HFFc6 (cell line): Measurements from ENCODE around the gene FOLR2. TPM values are rescaled to one million over a fixed set of nuclear protein-coding genes. Genes with fewer than 3 reads are reported as not detected.
"Not testable (repeated sequence)": the region's sequence is repeated elsewhere in the genome, so short reads cannot be mapped to it uniquely, and the experiment has no call there.

ENCODE experiments used
- DNase-seq: peaks from one replicate; pipeline ENCODE4 v3.0.0-alpha.2; 2018
- H3K27ac Mint-ChIP-seq: 2 replicates; pipeline ENCODE4 v1.8.0; 2020; ENCODE audit warnings: mild to moderate bottlenecking, mixed read lengths
- H3K27me3 Mint-ChIP-seq: 2 replicates; pipeline ENCODE4 v1.8.0; 2021; ENCODE audit warnings: mild to moderate bottlenecking, moderate library complexity, mixed read lengths; ENCODE audit not compliant: insufficient read depth
- H3K36me3 Mint-ChIP-seq: 2 replicates; pipeline ENCODE4 v1.8.0; 2021; ENCODE audit warnings: low read depth, mixed read lengths
- H3K4me1 Mint-ChIP-seq: 2 replicates; pipeline ENCODE4 v1.8.0; 2020; ENCODE audit warnings: low read depth, mixed read lengths
- H3K4me3 Mint-ChIP-seq: 2 replicates; pipeline ENCODE4 v1.8.0; 2020; ENCODE audit warnings: mild to moderate bottlenecking, moderate library complexity, mixed read lengths
- H3K9me3 Mint-ChIP-seq: 2 replicates; pipeline ENCODE4 v1.8.0; 2020; ENCODE audit warnings: mild to moderate bottlenecking, mixed read lengths
- long read RNA-seq: library from polyadenylated mRNA; unstranded; transcript quantifications from one replicate; pipeline ENCODE4 v2.0.0, GENCODE V29; 2019
- total RNA-seq, 6 experiments: library from RNA; stranded (reverse); fragmentation: NEBNext Ultra II Directional; extraction: Animal tissue kit (Norgen Biotek cat#: 25700); gene quantifications; 2 replicates in 1 of 6; 3 replicates in 5 of 6; pipeline ENCODE4 v1.2.3, GENCODE V29; 2021
- TF ChIP-seq, protein P1 (sequence below): fragments of 200-600 bp; sonication (generic); IDR thresholded peaks from 2 replicates; pipeline ENCODE4 v1.5.0; 2021; ENCODE audit warnings: antibody characterized with exemption, mild to moderate bottlenecking

The FOLR2 gene
- not detected for total RNA-seq
- long read RNA-seq, result 0 reads

DNA sequence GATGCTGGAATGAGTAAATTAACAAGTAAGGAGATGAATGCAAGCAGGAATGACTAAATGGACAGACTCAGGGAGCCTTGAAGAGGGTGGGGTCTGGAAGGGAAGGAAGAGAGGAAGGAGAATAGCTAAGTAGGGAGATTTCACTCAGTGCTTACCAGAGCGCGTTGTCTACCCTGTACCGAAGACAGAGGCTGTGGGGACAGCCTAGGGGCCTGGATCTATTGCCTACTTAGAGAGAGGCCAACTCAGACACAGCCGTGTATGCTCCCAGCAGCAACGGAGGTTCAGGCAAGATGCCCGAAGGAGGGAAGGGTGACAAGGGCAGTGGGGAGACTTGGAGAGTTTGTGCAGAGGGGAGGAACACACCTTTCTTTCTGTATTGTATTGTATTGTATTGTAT lies at the start of gene FOLR2:
Gene FOLR2 (plus strand): TSS at position 157 of the 400 bp plus-strand sequence. CDS start 1,791 bp downstream, outside the sequence.
- Mint-ChIP-seq H3K27me3 (peaks cover 17% of the 10 kb centered on the region), H3K36me3 (no peaks in the 10 kb centered on the region), H3K27ac (no peak within 1 kb of the TSS), H3K4me3 (no peak within 1 kb of the TSS), H3K9me3 (no peaks in the 10 kb centered on the region), H3K4me1 (no peaks in the 10 kb centered on the region; the same call in 1 of the 2 replicates)
- TF ChIP-seq, protein P1, sequence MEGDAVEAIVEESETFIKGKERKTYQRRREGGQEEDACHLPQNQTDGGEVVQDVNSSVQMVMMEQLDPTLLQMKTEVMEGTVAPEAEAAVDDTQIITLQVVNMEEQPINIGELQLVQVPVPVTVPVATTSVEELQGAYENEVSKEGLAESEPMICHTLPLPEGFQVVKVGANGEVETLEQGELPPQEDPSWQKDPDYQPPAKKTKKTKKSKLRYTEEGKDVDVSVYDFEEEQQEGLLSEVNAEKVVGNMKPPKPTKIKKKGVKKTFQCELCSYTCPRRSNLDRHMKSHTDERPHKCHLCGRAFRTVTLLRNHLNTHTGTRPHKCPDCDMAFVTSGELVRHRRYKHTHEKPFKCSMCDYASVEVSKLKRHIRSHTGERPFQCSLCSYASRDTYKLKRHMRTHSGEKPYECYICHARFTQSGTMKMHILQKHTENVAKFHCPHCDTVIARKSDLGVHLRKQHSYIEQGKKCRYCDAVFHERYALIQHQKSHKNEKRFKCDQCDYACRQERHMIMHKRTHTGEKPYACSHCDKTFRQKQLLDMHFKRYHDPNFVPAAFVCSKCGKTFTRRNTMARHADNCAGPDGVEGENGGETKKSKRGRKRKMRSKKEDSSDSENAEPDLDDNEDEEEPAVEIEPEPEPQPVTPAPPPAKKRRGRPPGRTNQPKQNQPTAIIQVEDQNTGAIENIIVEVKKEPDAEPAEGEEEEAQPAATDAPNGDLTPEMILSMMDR, result no peak
- DNase-seq, result no peak

DNA sequence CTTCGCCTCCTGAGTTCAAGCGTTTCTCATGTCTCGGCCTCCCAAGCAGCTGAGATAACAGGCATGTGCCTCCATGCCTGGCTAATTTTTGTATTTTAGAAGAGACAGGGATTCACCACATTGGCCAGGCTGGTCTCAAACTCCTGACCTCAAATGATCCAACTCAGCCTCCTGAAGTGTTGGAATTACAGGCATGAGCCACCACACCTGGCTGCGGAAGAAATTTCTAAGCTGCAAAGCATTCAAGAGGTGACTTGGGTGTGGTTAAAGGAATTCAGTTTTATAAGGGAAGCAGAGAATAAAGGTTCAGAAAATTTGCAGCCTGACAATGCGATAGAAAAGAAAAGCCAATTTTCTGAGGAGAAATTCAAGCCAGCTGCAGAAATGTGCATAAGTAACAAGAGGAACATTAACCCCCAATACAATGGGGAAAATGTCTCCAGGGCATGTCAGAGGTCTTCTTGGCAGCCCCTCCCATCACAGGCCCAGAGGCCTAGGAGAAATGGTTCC lies 47.5 kb upstream of the FOLR2 start:
- not testable (repeated sequence) for H3K9me3 Mint-ChIP-seq, H3K27ac Mint-ChIP-seq

DNA sequence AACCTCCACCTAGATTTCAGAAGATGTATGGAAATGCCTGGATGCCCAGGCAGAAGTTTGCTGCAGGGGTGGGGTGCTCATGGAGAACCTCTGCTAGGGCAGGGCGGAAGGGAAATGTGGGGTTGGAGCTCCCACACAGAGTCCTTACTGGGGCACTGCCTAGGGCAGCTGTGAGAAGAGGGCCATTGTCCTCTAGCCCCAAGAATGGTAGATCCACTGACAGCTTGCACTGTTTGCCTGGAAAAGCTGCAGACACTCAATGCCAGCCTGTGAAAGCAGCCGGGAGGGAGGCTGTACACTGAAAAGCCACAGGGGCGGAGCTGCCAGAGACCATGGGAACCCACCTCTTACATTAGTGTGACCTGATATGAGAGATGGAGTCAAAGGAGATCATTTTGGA lies 46.8 kb upstream of the FOLR2 start:
- not testable (repeated sequence) for H3K27me3 Mint-ChIP-seq

More for the DNA sequence above, 47.5 kb upstream of the FOLR2 start:
- not testable (repeated sequence) for DNase-seq, H3K36me3 Mint-ChIP-seq, H3K4me3 Mint-ChIP-seq, H3K27me3 Mint-ChIP-seq
- H3K4me1 Mint-ChIP-seq, result peaks cover 13% of the 10 kb centered on the region

DNA sequence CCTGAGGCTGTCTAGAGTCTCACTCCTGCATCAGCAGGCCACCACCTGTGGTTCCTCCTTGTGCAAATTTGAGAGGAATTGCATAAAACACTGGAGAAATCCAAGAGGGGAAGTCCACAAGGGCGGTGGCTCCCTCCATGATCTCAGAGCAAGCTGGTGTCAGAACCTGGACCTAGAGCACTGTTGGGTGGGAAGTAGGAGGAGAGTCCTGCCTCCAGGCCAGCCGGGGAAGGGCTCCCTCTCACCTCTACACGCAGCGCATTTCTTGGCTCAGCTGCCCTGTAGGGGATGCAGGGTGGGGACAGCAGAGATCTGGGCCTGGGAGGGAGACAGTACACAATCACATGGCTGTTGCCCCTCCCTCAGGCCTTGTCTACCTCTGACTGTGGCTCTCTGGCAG lies 44.6 kb upstream of the FOLR2 start:
- H3K9me3 Mint-ChIP-seq, result not testable (repeated sequence)

More for the DNA sequence above, 46.8 kb upstream of the FOLR2 start:
- peaks cover 13% of the 10 kb centered on the region for H3K4me1 Mint-ChIP-seq
- H3K27ac Mint-ChIP-seq, H3K4me3 Mint-ChIP-seq, DNase-seq, H3K36me3 Mint-ChIP-seq, H3K9me3 Mint-ChIP-seq: not testable (repeated sequence)

DNA sequence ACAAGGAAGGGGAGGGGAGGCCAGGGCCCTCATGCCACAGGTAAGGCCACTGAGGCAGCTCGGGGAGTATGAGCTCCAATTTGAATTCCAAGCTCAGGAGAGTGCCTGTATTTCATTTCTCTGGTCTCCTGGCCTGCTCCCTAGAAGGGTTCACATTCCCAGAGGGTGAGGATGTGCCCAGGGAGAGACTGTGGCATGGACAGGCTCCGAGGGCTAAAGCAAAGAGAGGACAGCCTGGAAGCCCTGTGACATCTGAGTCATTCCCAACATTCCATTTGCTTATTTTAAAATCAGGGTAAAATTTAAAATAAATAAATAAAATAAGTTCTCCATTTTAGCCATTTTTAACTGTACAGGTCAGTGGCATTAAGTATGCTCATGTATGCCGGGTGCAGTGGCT lies 43.3 kb upstream of the FOLR2 start:
- TF ChIP-seq, protein P1, result no peak
- DNase-seq, result peak; percentile 15
- H3K36me3 Mint-ChIP-seq, result no peaks in the 10 kb centered on the region
- peaks cover 13% of the 10 kb centered on the region for H3K4me1 Mint-ChIP-seq
- no peaks in the 10 kb centered on the region; the same call in 1 of the 2 replicates for H3K27me3 Mint-ChIP-seq
- H3K4me3 Mint-ChIP-seq, result no peak overlapping the region
- H3K27ac Mint-ChIP-seq, result peak overlapping the region; percentile 29; the same call in 1 of the 2 replicates
- no peaks in the 10 kb centered on the region for H3K9me3 Mint-ChIP-seq

More for the DNA sequence above, 44.6 kb upstream of the FOLR2 start:
- not testable (repeated sequence) for H3K27me3 Mint-ChIP-seq, H3K27ac Mint-ChIP-seq, DNase-seq, H3K36me3 Mint-ChIP-seq, H3K4me3 Mint-ChIP-seq
- H3K4me1 Mint-ChIP-seq, result peaks cover 13% of the 10 kb centered on the region

DNA sequence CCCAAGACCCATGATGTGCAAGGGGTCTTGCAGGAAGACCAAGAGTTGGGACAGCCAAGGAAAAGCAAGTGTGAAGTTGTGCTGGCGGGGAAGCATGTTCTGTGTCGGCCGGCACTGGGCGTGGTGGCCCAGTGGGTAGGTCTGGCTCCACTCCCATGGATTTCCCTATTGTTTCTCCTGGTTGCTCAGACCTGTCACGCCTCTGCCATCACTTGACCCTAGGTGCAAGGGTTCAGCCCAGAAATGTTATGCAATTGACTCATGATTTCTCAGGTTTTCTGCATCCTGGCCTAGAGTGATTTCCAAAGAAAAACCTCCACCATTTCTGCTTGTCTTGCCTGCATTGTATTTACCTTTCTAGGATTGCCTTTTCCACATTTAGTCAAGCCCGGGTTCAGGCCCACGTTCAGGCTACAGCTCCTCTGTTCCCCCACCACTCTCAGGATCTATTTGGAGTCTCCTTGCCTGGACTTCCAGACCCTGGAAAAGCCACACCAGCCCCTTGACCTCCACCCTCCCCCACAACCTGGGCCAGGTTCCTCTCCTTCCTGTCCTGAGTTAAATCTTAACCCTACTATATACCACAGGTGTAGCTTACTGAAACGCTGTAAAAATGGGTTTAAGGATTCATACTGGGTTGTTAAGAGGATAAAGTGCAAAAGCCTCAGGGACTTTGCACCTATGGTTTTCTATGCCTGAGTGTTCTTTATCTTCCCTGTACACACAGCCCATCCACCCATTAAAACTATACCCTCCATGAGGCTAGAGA lies 42.1 kb upstream of the FOLR2 start:
- peaks cover 19% of the 10 kb centered on the region for H3K4me1 Mint-ChIP-seq
- H3K36me3 Mint-ChIP-seq, result no peaks in the 10 kb centered on the region
- H3K27ac Mint-ChIP-seq, result no peak overlapping the region
- DNase-seq, result no peak
- no peaks in the 10 kb centered on the region for H3K9me3 Mint-ChIP-seq
- H3K4me3 Mint-ChIP-seq, result no peak overlapping the region
- TF ChIP-seq, protein P1, result no peak
- H3K27me3 Mint-ChIP-seq, result no peaks in the 10 kb centered on the region; the same call in 1 of the 2 replicates

DNA sequence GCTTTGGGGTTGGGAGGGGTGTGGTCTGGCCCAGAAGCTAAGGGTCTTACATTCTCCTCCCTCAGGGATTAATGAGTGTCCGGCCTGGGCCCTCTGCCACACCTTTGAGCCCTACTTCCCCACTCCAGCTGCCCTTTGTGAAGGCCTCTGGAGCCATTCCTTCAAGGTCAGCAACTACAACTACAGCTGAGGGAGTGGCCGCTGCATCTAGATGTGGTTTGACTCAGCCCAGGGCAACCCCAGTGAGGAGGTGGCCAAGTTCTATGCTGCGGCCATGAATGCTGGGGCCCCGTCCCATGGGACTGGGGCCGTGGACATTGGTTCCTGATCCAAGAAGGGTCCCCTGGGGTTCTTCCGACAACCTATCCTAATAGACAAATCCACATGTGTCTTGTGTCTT lies 38.9 kb upstream of the FOLR2 start:
- TF ChIP-seq, protein P1, result no peak
- Mint-ChIP-seq H3K4me3 (no peak overlapping the region), H3K27me3 (peaks cover 1% of the 10 kb centered on the region; the same call in 1 of the 2 replicates), H3K36me3 (no peaks in the 10 kb centered on the region), H3K4me1 (peaks cover 39% of the 10 kb centered on the region), H3K27ac (no peak overlapping the region), H3K9me3 (no peaks in the 10 kb centered on the region)
- no peak for DNase-seq
